ENCODE measurements around the gene SMAD7.

The SMAD7 gene

GRCh38 chr18:48884306-48884705 is 66.5 kb downstream of the SMAD7 start:
- Histone ChIP-seq H3K4me3 (ENCODE audit: low read depth, low read length) (no peak overlapping the region), H3K9ac (ENCODE audit: low read length) (no peak overlapping the region), H4K91ac (ENCODE audit: low read depth, low read length) (peak overlapping the region; percentile 32), H3K23ac (ENCODE audit: low read length) (no peak overlapping the region), H3K14ac (ENCODE audit: low read length) (peak overlapping the region; percentile 37), H2BK5ac (ENCODE audit: low read depth, low read length, poor library complexity) (peak overlapping the region; percentile 24), H3K4me2 (ENCODE audit: low read length) (no peak overlapping the region), H3K79me2 (ENCODE audit: control insufficient read depth, insufficient read depth, low read length, poor library complexity) (peaks cover 5% of the 10 kb centered on the region), H2BK12ac (ENCODE audit: low read length) (peak overlapping the region; percentile 92), H3K79me1 (ENCODE audit: low read length) (peaks cover 29% of the 10 kb centered on the region), H2AFZ (ENCODE audit: insufficient read depth, low read length, poor library complexity) (no peak overlapping the region), H3K4me1 (ENCODE audit: control insufficient read depth in 1 of 2, insufficient read depth in 2 of 2, low read length in 2 of 2) (peaks cover 17 to 21% of the 10 kb centered on the region in 2 experiments), H3K27ac (ENCODE audit: low read depth, low read length) (no peak overlapping the region), H3K27me3 (ENCODE audit: insufficient read depth, low read length) (no peaks in the 10 kb centered on the region), H4K8ac (ENCODE audit: low read depth, low read length) (no peak overlapping the region), H2AK5ac (ENCODE audit: low read length) (peak overlapping the region; percentile 67), H3K18ac (ENCODE audit: low read length) (no peak overlapping the region), H3K36me3 (ENCODE audit: control insufficient read depth in 1 of 2, insufficient read depth in 2 of 2, low read length in 2 of 2) (peaks cover 0 to 2% of the 10 kb centered on the region in 2 experiments), H4K12ac (ENCODE audit: low read depth, low read length) (no peak overlapping the region), H2BK120ac (ENCODE audit: insufficient read depth, low read length, poor library complexity) (peak overlapping the region; percentile 82), H3K9me3 (ENCODE audit: insufficient read depth, low read depth, low read length) (no peaks in the 10 kb centered on the region), H3K4ac (ENCODE audit: low read depth, low read length) (peak overlapping the region; percentile 21)
- no CpG with 5 or more reads among the region's 4 CpGs for WGBS (ENCODE audit: extremely low coverage, insufficient coverage, insufficient read length)
- DNase-seq = no peak

DNA sequence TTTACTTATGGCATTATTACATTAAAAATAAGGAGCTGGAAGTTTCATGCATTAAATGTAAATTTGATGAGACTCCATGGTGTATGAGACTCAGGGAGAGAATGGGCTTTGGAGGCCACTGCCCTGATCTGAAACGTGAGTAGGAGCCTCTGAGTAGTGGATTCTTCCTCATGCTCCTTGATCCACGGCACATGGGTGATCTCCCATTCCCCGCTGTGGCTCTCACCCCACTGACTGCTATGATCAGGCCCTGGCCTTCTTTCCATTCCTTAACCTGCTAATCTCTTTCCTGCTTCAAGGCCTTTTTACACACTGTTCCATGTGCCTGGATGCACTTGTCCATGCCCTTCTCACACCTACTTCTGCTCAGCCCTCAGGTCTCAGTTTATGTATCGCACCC is 68.4 kb downstream of the SMAD7 start:
- Histone ChIP-seq H3K27me3 (ENCODE audit: insufficient read depth, low read length) (no peaks in the 10 kb centered on the region), H3K18ac (ENCODE audit: low read length) (peak overlapping the region; percentile 67), H3K4me3 (ENCODE audit: low read depth, low read length) (no peak overlapping the region), H3K36me3 (ENCODE audit: control insufficient read depth in 1 of 2, insufficient read depth in 2 of 2, low read length in 2 of 2) (peaks cover 0 to 2% of the 10 kb centered on the region in 2 experiments), H2AFZ (ENCODE audit: insufficient read depth, low read length, poor library complexity) (no peak overlapping the region), H3K4ac (ENCODE audit: low read depth, low read length) (no peak overlapping the region), H3K27ac (ENCODE audit: low read depth, low read length) (no peak overlapping the region), H3K79me1 (ENCODE audit: low read length) (peaks cover 42% of the 10 kb centered on the region), H4K12ac (ENCODE audit: low read depth, low read length) (no peak overlapping the region), H3K14ac (ENCODE audit: low read length) (no peak overlapping the region), H2BK12ac (ENCODE audit: low read length) (peak overlapping the region; percentile 78), H4K91ac (ENCODE audit: low read depth, low read length) (peak overlapping the region; percentile 26), H2BK120ac (ENCODE audit: insufficient read depth, low read length, poor library complexity) (peak overlapping the region; percentile 77), H2AK5ac (ENCODE audit: low read length) (peak overlapping the region; percentile 80), H4K8ac (ENCODE audit: low read depth, low read length) (no peak overlapping the region), H3K4me2 (ENCODE audit: low read length) (no peak overlapping the region), H3K23ac (ENCODE audit: low read length) (no peak overlapping the region), H3K79me2 (ENCODE audit: control insufficient read depth, insufficient read depth, low read length, poor library complexity) (peaks cover 15% of the 10 kb centered on the region), H3K4me1 (ENCODE audit: control insufficient read depth in 1 of 2, insufficient read depth in 2 of 2, low read length in 2 of 2) (peaks cover 28 to 31% of the 10 kb centered on the region in 2 experiments), H2BK5ac (ENCODE audit: low read depth, low read length, poor library complexity) (no peak overlapping the region), H3K9ac (ENCODE audit: low read length) (no peak overlapping the region), H3K9me3 (ENCODE audit: insufficient read depth, low read depth, low read length) (no peaks in the 10 kb centered on the region)
- no CpG with 5 or more reads among the region's 4 CpGs for WGBS (ENCODE audit: extremely low coverage, insufficient coverage, insufficient read length)
- no peak for DNase-seq

DNA sequence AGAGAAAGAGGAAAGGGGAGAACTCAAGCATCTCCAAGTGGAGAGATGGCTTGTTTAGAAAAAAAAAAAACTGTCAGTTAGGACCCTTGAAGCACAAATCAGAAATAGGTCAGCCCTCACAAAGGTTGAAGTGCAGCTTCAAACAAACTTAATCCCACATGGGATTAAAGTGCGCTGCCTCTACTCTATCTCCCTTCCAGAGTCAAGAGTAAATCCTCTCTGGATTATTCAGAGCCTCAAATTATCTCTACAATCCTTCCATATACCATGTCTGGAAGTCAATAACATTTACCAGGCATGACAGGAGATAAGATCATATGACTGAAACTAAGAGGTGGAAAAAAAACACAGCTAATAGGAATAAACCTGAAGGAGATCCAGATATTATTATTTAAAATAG is 69.8 kb downstream of the SMAD7 start:
- no peak overlapping the region for H3K14ac ChIP-seq (ENCODE audit: low read length)
- H3K9ac ChIP-seq (ENCODE audit: low read length) = no peak overlapping the region
- H3K4me2 ChIP-seq (ENCODE audit: low read length) = no peak overlapping the region
- no peak overlapping the region for H3K27ac ChIP-seq (ENCODE audit: low read depth, low read length)
- no peak overlapping the region for H3K18ac ChIP-seq (ENCODE audit: low read length)
- peaks cover 0 to 2% of the 10 kb centered on the region in 2 experiments for H3K36me3 ChIP-seq (ENCODE audit: control insufficient read depth in 1 of 2, insufficient read depth in 2 of 2, low read length in 2 of 2)
- H3K23ac ChIP-seq (ENCODE audit: low read length) = no peak overlapping the region
- peaks cover 51% of the 10 kb centered on the region for H3K79me1 ChIP-seq (ENCODE audit: low read length)
- no peak overlapping the region for H2AFZ ChIP-seq (ENCODE audit: insufficient read depth, low read length, poor library complexity)
- no peak overlapping the region for H3K4ac ChIP-seq (ENCODE audit: low read depth, low read length)
- peak overlapping the region; percentile 15 for H2BK5ac ChIP-seq (ENCODE audit: low read depth, low read length, poor library complexity)
- H2AK5ac ChIP-seq (ENCODE audit: low read length) = no peak overlapping the region
- no peaks in the 10 kb centered on the region for H3K27me3 ChIP-seq (ENCODE audit: insufficient read depth, low read length)
- H4K12ac ChIP-seq (ENCODE audit: low read depth, low read length) = no peak overlapping the region
- WGBS (ENCODE audit: extremely low coverage, insufficient coverage, insufficient read length) = no CpG with 5 or more reads among the region's 1 CpG
- no peak overlapping the region for H2BK12ac ChIP-seq (ENCODE audit: low read length)
- no peak overlapping the region for H4K91ac ChIP-seq (ENCODE audit: low read depth, low read length)
- no peak overlapping the region for H3K4me3 ChIP-seq (ENCODE audit: low read depth, low read length)
- no peaks in the 10 kb centered on the region for H3K9me3 ChIP-seq (ENCODE audit: insufficient read depth, low read depth, low read length)
- H3K79me2 ChIP-seq (ENCODE audit: control insufficient read depth, insufficient read depth, low read length, poor library complexity) = peaks cover 20% of the 10 kb centered on the region
- H2BK120ac ChIP-seq (ENCODE audit: insufficient read depth, low read length, poor library complexity) = no peak overlapping the region
- H3K4me1 ChIP-seq (ENCODE audit: control insufficient read depth in 1 of 2, insufficient read depth in 2 of 2, low read length in 2 of 2) = peaks cover 38 to 40% of the 10 kb centered on the region in 2 experiments
- no peak overlapping the region for H4K8ac ChIP-seq (ENCODE audit: low read depth, low read length)
- DNase-seq = no peak

- Histone ChIP-seq H3K79me2 (ENCODE audit: control insufficient read depth, insufficient read depth, low read length, poor library complexity) (peaks cover 20% of the 10 kb centered on the region), H3K27me3 (ENCODE audit: insufficient read depth, low read length) (no peaks in the 10 kb centered on the region), H2BK12ac (ENCODE audit: low read length) (peak overlapping the region; percentile 92), H4K91ac (ENCODE audit: low read depth, low read length) (peak overlapping the region; percentile 98), H3K4ac (ENCODE audit: low read depth, low read length) (peak overlapping the region; percentile 53), H3K9me3 (ENCODE audit: insufficient read depth, low read depth, low read length) (no peaks in the 10 kb centered on the region), H3K23ac (ENCODE audit: low read length) (no peak overlapping the region), H3K9ac (ENCODE audit: low read length) (no peak overlapping the region), H3K4me1 (ENCODE audit: control insufficient read depth in 1 of 2, insufficient read depth in 2 of 2, low read length in 2 of 2) (peaks cover 45% of the 10 kb centered on the region in 2 experiments), H2AFZ (ENCODE audit: insufficient read depth, low read length, poor library complexity) (no peak overlapping the region), H2BK120ac (ENCODE audit: insufficient read depth, low read length, poor library complexity) (peak overlapping the region; percentile 95), H3K79me1 (ENCODE audit: low read length) (peaks cover 63% of the 10 kb centered on the region), H3K14ac (ENCODE audit: low read length) (peak overlapping the region; percentile 91), H2BK5ac (ENCODE audit: low read depth, low read length, poor library complexity) (peak overlapping the region; percentile 99), H3K4me3 (ENCODE audit: low read depth, low read length) (no peak overlapping the region), H4K12ac (ENCODE audit: low read depth, low read length) (peak overlapping the region; percentile 60), H3K18ac (ENCODE audit: low read length) (peak overlapping the region; percentile 88), H4K8ac (ENCODE audit: low read depth, low read length) (peak overlapping the region; percentile 73), H3K4me2 (ENCODE audit: low read length) (peak overlapping the region; percentile 40), H2AK5ac (ENCODE audit: low read length) (peak overlapping the region; percentile 81), H3K27ac (ENCODE audit: low read depth, low read length) (peak overlapping the region; percentile 96), H3K36me3 (ENCODE audit: control insufficient read depth in 1 of 2, insufficient read depth in 2 of 2, low read length in 2 of 2) (peaks cover 0 to 2% of the 10 kb centered on the region in 2 experiments)
- WGBS (ENCODE audit: extremely low coverage, insufficient coverage, insufficient read length) = no CpG with 5 or more reads among the region's 15 CpGs
- DNase-seq = peak; percentile 92 to 94
These were observed 71.7 kb downstream of the SMAD7 start for GRCh38 chr18:48879008-48879431.
